GM18951 (cell line): ENCODE data around the gene LIN7A.

Experiments
- POLR2A ChIP-seq: IDR thresholded peaks from 4 replicates; pipeline ENCODE4 v1.6.1; 2011; ENCODE audit warnings: mild to moderate bottlenecking; ENCODE audit not compliant: insufficient read length, insufficient read depth; ENCODE audit errors: extremely low read depth
- in situ Hi-C: fragments of 300-500 bp; cut with MboI; formaldehyde crosslinking; loops from one replicate; pipeline ENCODE4 v1.12.0; 2022; ENCODE audit warnings: low sequenced_read_pairs, mixed read lengths, inconsistent platforms; ENCODE audit not compliant: unreplicated experiment

LIN7A gene

GRCh38 chr12:80766897-80767296 is 170.8 kb downstream of the LIN7A start:
- no peak for TF ChIP-seq POLR2A
- in situ Hi-C loops = no loop called here

- in situ Hi-C loops = no loop called here
- no peak for TF ChIP-seq POLR2A
These were observed 171.5 kb downstream of the LIN7A start for GRCh38 chr12:80766210-80766609.

DNA sequence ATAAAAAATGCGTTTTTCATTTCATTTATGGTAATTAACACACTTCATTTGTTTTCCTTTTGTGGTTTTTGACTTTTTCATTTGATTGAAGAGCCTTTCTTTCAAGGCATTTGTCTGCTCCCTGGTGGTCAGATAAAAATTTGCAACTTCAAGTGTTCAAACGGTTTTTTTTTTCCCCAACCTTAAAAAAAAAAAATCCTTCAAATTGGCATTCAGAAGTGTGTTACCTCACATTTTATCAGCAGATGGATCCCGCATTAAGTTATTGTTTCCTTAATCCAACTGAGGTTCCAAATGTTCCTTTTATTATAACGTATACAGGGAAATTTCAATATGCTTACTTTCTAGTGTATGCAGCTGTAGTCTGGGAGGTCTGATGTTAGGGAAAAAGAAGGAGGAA is 173.9 kb downstream of the LIN7A start:
- in situ Hi-C loops = no loop called here
- TF ChIP-seq POLR2A = no peak

DNA sequence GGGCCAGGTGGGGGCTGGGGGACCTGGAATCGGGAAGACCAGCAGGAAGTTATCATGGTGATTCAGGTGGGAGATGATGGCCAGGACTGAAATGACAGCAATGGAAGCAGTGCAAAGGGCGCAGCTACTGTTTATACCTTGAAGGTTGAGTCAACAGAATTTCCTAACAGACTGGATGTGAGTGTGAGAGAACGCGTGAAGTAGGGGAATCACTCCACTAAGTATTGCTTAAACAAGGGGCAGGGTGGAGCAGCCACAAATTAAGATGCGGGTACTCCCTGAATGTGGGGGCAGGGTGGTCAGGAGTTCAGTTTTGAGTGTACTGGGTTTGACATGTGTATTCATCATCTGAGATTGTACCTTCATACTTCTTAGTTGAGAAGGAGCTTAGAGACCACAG is 175.9 kb downstream of the LIN7A start:
- in situ Hi-C loops = no loop called here
- no peak for TF ChIP-seq POLR2A

GRCh38 chr12:80756875-80757274 is 180.9 kb downstream of the LIN7A start:
- in situ Hi-C loops = no loop called here
- TF ChIP-seq POLR2A = no peak

GRCh38 chr12:80754274-80754673 is 183.5 kb downstream of the LIN7A start:
- TF ChIP-seq POLR2A = no peak
- in situ Hi-C loops = no loop called here

GRCh38 chr12:80752464-80752863 is 185.3 kb downstream of the LIN7A start:
- in situ Hi-C loops = no loop called here

GRCh38 chr12:80749456-80749855 is 188.3 kb downstream of the LIN7A start:
- no peak for TF ChIP-seq POLR2A
- in situ Hi-C loops = no loop called here

More at GRCh38 chr12:80752464-80752863, 185.3 kb downstream of the LIN7A start:
- no peak for TF ChIP-seq POLR2A

DNA sequence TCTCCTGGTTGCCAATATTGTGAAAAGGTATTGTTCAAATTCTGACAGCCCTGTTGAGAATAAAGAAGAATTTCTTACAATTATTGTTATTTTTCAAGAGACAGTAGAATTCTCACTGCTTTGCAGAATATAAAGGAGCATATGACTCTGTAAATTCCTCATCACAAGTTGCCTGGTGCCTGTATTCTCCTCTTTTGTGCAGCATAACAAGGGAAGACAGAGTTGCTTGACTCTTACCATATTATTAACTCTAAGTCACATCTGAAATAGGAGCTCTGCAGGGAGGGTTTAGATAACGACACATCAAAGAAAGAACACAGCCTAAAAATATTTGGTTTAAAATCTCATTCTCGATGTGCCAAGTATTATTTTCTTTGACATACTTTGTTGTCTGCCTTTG is 189.9 kb downstream of the LIN7A start:
- TF ChIP-seq POLR2A = no peak
- in situ Hi-C loops = no loop called here

DNA sequence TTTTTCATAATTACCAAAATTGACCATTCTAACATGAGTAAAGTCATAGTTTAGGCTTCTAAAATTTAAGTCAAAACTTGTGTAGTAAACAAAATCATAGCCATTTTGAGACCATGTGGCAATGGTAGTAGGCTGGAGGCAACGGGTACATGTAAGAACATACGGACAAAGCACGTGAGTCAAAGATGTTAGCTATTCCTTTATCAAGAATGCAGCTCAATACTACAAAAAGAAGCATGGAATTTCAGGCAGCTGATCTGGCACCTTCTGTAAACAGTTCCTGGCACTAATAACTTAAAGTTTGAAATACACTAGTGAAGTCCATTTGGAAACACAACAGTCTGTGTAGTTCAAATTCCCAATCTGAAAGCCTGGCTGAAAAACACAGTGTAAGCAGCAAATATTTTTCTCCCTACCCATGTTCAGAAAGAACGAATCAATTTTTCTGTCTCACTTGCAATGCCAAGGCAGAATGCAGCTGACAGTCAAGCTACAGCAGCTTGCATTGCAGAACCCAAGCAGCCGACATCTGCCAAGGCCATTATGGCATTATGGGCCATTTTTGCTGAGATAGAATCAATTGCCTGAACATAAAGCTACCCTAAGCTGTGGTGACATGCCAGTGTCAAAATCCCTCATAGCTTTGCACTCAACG is 191.8 kb downstream of the LIN7A start:
- TF ChIP-seq POLR2A = no peak

More for the DNA sequence above, 191.8 kb downstream of the LIN7A start:
- in situ Hi-C loops = no loop called here
